Ovary (tissue), 3 donors: Measurements from ENCODE around the gene MYH15.

Source experiments
- CTCF ChIP-seq, 3 donors: fragments of 450-650 bp in 2 of 3; fragments of 200-600 bp in 1 of 3; IDR thresholded peaks; one replicate each; pipeline versions ENCODE4 v1.5.1 to v1.8.0; 2016 to 2022; ENCODE audit warnings: antibody characterized with exemption in 3 of 3, mild to moderate bottlenecking in 1 of 3
- POLR2A ChIP-seq: fragments of 450-650 bp; IDR thresholded peaks from one replicate; pipeline ENCODE4 v1.6.1; 2017; ENCODE audit warnings: antibody characterized with exemption, mild to moderate bottlenecking, moderate library complexity
- donor health status: DM: no; HTN: no; CAD: no.

- no peak for TF ChIP-seq POLR2A
- TF ChIP-seq CTCF (IDR thresholded peaks at IDR 0.05), result no peak
Measured at GRCh38 chr3:108448593-108448992, 61.8 kb downstream of the MYH15 start.
